Measurements from ENCODE around the gene TMEM30B. TPM values are rescaled to one million over a fixed set of nuclear protein-coding genes. Genes with fewer than 3 reads are reported as not detected.

The TMEM30B gene
- total RNA-seq, 4 donors from 2014 or later = 32.7 to 42.0 (median 36.8) TPM

DNA sequence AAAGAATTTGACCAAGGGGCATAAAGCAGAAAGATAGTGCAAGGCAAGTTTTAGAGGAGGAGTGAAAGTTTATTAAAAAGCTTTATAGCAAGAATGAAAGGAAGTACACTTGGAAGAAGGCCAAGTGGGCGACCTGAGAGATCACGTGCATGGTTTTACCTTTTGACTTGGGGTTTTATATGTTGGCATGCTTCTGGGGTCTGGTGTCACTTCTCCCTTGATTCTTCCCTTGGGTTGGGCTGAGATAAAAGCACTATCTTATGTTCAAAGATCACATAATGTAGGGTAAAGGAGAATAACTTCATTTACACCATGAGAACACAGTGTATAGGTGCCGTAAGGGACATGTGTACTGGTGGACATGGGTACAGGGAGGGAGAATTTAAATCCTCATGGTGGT is 17.7 kb upstream of the TMEM30B start:
- H3K4me1 ChIP-seq = peaks cover 4% of the 10 kb centered on the region
- H3K27ac ChIP-seq = no peak overlapping the region
- DNase-seq (ENCODE audit: low spot score in 2 of 2) = no peak
- H3K9me3 ChIP-seq = no peaks in the 10 kb centered on the region
- H3K27me3 ChIP-seq = no peaks in the 10 kb centered on the region
- TF ChIP-seq, protein P1, sequence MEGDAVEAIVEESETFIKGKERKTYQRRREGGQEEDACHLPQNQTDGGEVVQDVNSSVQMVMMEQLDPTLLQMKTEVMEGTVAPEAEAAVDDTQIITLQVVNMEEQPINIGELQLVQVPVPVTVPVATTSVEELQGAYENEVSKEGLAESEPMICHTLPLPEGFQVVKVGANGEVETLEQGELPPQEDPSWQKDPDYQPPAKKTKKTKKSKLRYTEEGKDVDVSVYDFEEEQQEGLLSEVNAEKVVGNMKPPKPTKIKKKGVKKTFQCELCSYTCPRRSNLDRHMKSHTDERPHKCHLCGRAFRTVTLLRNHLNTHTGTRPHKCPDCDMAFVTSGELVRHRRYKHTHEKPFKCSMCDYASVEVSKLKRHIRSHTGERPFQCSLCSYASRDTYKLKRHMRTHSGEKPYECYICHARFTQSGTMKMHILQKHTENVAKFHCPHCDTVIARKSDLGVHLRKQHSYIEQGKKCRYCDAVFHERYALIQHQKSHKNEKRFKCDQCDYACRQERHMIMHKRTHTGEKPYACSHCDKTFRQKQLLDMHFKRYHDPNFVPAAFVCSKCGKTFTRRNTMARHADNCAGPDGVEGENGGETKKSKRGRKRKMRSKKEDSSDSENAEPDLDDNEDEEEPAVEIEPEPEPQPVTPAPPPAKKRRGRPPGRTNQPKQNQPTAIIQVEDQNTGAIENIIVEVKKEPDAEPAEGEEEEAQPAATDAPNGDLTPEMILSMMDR (IDR thresholded peaks at IDR 0.05) = no peak
- no peak for TF ChIP-seq EP300 (IDR thresholded peaks at IDR 0.05)
- TF ChIP-seq POLR2AphosphoS5 (IDR thresholded peaks at IDR 0.05) = no peak
- TF ChIP-seq POLR2A (IDR thresholded peaks at IDR 0.05) = no peak
- H3K36me3 ChIP-seq = no peaks in the 10 kb centered on the region
- 59% methylated on average over 3 of the region's 3 CpGs for WGBS
- no peak overlapping the region for H3K4me3 ChIP-seq

DNA sequence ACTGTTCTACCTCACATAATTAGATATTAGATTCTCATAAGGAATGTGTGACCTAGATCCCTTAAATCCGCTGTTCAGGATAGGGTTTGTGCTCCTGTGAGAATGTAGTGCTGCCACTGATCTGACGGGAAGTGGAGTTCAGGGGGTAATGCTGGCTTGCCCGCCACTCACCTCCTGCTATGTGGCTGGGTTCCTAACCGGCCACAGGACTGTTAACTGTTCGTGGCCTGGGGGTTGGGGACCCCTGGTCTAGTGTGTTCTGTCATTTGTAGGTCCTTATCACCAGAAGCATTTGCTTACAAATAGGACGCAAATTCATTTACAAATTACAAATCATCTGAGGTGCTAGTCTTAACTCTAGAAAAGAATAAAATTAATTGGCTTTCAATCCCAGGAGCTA is 16.4 kb upstream of the TMEM30B start:
- H3K36me3 ChIP-seq = no peaks in the 10 kb centered on the region
- H3K9me3 ChIP-seq = no peaks in the 10 kb centered on the region
- H3K4me3 ChIP-seq = no peak overlapping the region
- H3K4me1 ChIP-seq = peaks cover 4% of the 10 kb centered on the region
- no peak for DNase-seq (ENCODE audit: low spot score in 2 of 2)
- no peak for TF ChIP-seq POLR2AphosphoS5 (IDR thresholded peaks at IDR 0.05)
- no peak for TF ChIP-seq POLR2A (IDR thresholded peaks at IDR 0.05)
- no peak for TF ChIP-seq EP300 (IDR thresholded peaks at IDR 0.05)
- 85% methylated on average over 6 of the region's 6 CpGs for WGBS
- no peaks in the 10 kb centered on the region for H3K27me3 ChIP-seq
- H3K27ac ChIP-seq = no peak overlapping the region

DNA sequence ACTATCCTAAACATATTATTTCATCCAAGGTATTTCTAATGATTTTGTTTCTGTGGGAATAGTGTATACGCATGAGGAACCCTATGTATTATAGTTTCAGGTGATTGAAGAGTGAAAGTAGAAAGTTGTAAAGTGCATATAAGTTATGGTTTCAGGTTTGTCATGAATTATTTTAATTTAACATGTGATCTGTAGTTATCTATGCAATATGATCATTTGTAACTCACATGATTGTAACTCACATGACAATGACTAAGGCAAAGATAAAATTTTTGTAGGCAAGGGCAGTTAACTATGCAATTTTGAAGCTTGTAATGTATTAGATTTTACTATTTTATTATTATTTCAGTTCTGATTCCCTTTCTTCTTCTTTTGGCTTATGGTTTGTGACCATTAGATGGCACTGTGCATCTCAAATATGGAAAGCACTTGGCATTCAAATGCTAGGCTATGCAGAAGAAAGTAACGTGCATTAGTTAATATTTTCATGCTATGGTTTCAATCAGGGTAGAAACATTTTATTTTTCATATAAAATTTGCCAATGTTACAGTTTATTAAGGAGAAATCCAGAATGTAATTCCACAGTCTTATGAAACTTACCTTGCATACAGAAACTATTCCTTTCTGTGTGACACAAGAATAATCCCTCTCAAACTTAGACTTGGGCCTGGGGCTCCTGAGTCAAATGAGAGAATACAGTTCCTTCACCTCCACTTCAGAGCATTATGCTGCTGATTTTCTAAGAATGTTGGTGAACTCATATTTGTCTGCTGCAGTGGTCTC is 15.8 kb upstream of the TMEM30B start:
- H3K4me3 ChIP-seq = no peak overlapping the region
- no peaks in the 10 kb centered on the region for H3K36me3 ChIP-seq
- H3K4me1 ChIP-seq = peaks cover 4% of the 10 kb centered on the region
- no peak overlapping the region for H3K27ac ChIP-seq
- TF ChIP-seq POLR2A (IDR thresholded peaks at IDR 0.05) = no peak
- TF ChIP-seq, protein P1 (IDR thresholded peaks at IDR 0.05) = peak in 1 of 2 donors; percentile 51
- no peak for DNase-seq (ENCODE audit: low spot score in 2 of 2)
- H3K9me3 ChIP-seq = no peaks in the 10 kb centered on the region
- H3K27me3 ChIP-seq = no peaks in the 10 kb centered on the region
- 30% methylated on average over 2 of the region's 2 CpGs for WGBS

DNA sequence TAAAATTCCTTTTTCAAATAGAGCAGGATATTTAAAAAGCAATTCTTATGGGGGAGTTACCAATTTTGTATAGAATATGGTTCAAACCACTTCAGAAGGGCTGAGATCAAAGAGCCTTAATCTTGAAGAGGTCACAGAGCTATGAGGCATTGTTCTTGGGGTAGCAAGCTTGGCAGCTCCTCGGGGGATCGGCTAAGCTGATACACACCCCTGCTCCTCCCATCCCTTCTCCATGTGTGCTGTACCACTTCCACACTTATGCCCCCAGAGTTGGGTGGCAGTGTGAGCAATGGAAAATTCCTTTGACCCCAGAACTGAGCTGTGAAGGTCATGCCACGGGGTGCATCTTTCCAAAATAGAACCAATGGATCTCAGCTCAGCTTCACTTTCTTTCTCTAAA is 15.0 kb upstream of the TMEM30B start:
- Histone ChIP-seq H3K36me3 (no peaks in the 10 kb centered on the region), H3K27ac (no peak overlapping the region), H3K27me3 (no peaks in the 10 kb centered on the region), H3K4me1 (peaks cover 4% of the 10 kb centered on the region), H3K9me3 (no peaks in the 10 kb centered on the region), H3K4me3 (no peak overlapping the region)
- whole genome bisulfite sequencing = 14% methylated on average over 3 of the region's 3 CpGs
- no peak for DNase-seq (ENCODE audit: low spot score in 2 of 2)
- no peak for TF ChIP-seq POLR2A (IDR thresholded peaks at IDR 0.05)
- no peak for TF ChIP-seq POLR2AphosphoS5 (IDR thresholded peaks at IDR 0.05)
- TF ChIP-seq EP300 (IDR thresholded peaks at IDR 0.05) = no peak
- TF ChIP-seq, protein P1 (IDR thresholded peaks at IDR 0.05) = no peak

DNA sequence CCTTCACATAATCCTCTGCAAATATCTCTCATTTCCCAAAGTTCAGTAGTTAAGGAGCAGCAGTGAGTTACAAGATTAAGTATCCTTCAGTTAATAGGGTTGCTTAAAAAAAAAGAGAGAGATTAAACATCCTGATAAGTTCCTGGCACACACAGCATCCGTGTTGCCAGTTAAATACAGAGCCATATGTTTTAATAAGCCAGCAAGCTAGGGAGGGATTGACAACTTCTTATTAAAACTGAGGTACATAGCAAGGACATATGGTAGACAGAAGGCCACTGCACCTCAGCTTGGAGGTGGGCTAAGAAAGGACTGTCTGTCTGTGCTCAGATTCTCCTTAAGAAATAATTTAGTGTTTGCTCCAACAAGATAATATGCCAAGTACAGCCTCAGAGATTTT is 9.6 kb upstream of the TMEM30B start:
- 34% methylated on average over 1 of the region's 1 CpG for WGBS
- H3K4me3 ChIP-seq = no peak overlapping the region

More for the DNA sequence above, 9.6 kb upstream of the TMEM30B start:
- no peak for DNase-seq (ENCODE audit: low spot score in 2 of 2)
- TF ChIP-seq POLR2AphosphoS5 (IDR thresholded peaks at IDR 0.05) (no peak), EP300 (IDR thresholded peaks at IDR 0.05) (no peak), POLR2A (IDR thresholded peaks at IDR 0.05) (no peak)
- TF ChIP-seq, protein P1 (IDR thresholded peaks at IDR 0.05) = no peak
- H3K36me3 ChIP-seq = no peaks in the 10 kb centered on the region
- no peaks in the 10 kb centered on the region for H3K9me3 ChIP-seq
- H3K27me3 ChIP-seq = no peaks in the 10 kb centered on the region
- peaks cover 5% of the 10 kb centered on the region for H3K4me1 ChIP-seq
- H3K27ac ChIP-seq = no peak overlapping the region

Data from suprapubic skin (tissue), 4 donors.